GM04504 (cell line): ENCODE results near the gene CFC1.
"Not testable (repeated sequence)": the region's sequence is repeated elsewhere in the genome, so short reads cannot be mapped to it uniquely, and the experiment has no call there.

ENCODE experiments used
- DNase-seq: peaks from one replicate; pipeline ENCODE4 v3.0.0-alpha.2; 2012; ENCODE audit warnings: low read depth

CFC1 gene

GRCh38 chr2:130582970-130583369 is 16.4 kb downstream of the CFC1 start:
- DNase-seq, result not testable (repeated sequence)

GRCh38 chr2:130581491-130581890 is 17.9 kb downstream of the CFC1 start:
- not testable (repeated sequence) for DNase-seq

- DNase-seq, result not testable (repeated sequence)
Measured at GRCh38 chr2:130579121-130579520, 20.3 kb downstream of the CFC1 start.

- not testable (repeated sequence) for DNase-seq
Measured at GRCh38 chr2:130577559-130577958, 21.8 kb downstream of the CFC1 start.

GRCh38 chr2:130576209-130576784 is 23.1 kb downstream of the CFC1 start:
- not testable (repeated sequence) for DNase-seq

- not testable (repeated sequence) for DNase-seq
Measured at GRCh38 chr2:130574230-130574629, 25.1 kb downstream of the CFC1 start.

- not testable (repeated sequence) for DNase-seq
Measured at GRCh38 chr2:130571929-130572328, 27.4 kb downstream of the CFC1 start.

- DNase-seq, result not testable (repeated sequence)
Measured at GRCh38 chr2:130566165-130566564, 33.2 kb downstream of the CFC1 start.

- not testable (repeated sequence) for DNase-seq
Measured at GRCh38 chr2:130556441-130556840, 42.9 kb downstream of the CFC1 start.

GRCh38 chr2:130554178-130554577 is 45.2 kb downstream of the CFC1 start:
- not testable (repeated sequence) for DNase-seq

GRCh38 chr2:130549475-130549874 is 49.9 kb downstream of the CFC1 start:
- not testable (repeated sequence) for DNase-seq

GRCh38 chr2:130548418-130548817 is 51.0 kb downstream of the CFC1 start:
- not testable (repeated sequence) for DNase-seq

GRCh38 chr2:130544978-130545377 is 54.4 kb downstream of the CFC1 start:
- not testable (repeated sequence) for DNase-seq

GRCh38 chr2:130543785-130544528 is 55.4 kb downstream of the CFC1 start:
- DNase-seq, result not testable (repeated sequence)

GRCh38 chr2:130542789-130543188 is 56.6 kb downstream of the CFC1 start:
- not testable (repeated sequence) for DNase-seq
